Esophagus mucosa (tissue), 1 donor: ENCODE data around the gene RGS3. TPM values are rescaled to one million over a fixed set of nuclear protein-coding genes. Genes with fewer than 3 reads are reported as not detected.

ENCODE experiments used
- ATAC-seq: fragments of 200-7000 bp; cut with Tn5 transposase; one replicate; pipeline ENCODE4 v1.9.1; 2020
- total RNA-seq: library from RNA; stranded (reverse); gene quantifications from one replicate; pipeline ENCODE4 v1.2.4, GENCODE V29; 2023
- donor health status: DM: yes; HTN: yes; CAD: no.

Gene RGS3
- total RNA-seq, 1 donor from 2014 or later, result 22.8 TPM

GRCh38 chr9:113645227-113645977, 181.9 kb downstream of the RGS3 start:
- ATAC-seq, result no peak

GRCh38 chr9:113645978-113646253, 182.4 kb downstream of the RGS3 start:
- ATAC-seq, result no peak

GRCh38 chr9:113646491-113646890, 183.0 kb downstream of the RGS3 start:
- no peak for ATAC-seq

Other genes with a start within 250 kb of the RGS3 start
- 18.8 TPM for gene FKBP15, start 242.4 kb upstream of the RGS3 start, total RNA-seq
- 22.2 TPM for gene SLC31A1, start 242.2 kb upstream of the RGS3 start, total RNA-seq
- 15.3 TPM for gene CDC26, start 188.2 kb upstream of the RGS3 start, total RNA-seq
- 15.6 TPM for gene PRPF4, start 188.1 kb upstream of the RGS3 start, total RNA-seq
- gene RNF183, start 160.4 kb upstream of the RGS3 start, total RNA-seq, result 4.2 TPM
- gene WDR31, start 123.5 kb upstream of the RGS3 start, total RNA-seq, result 3.7 TPM
- gene BSPRY, start 114.2 kb upstream of the RGS3 start, total RNA-seq, result 37.6 TPM
- 41.2 TPM for gene HDHD3, start 86.7 kb upstream of the RGS3 start, total RNA-seq
- gene ALAD, start 62.4 kb upstream of the RGS3 start, total RNA-seq, result 55.2 TPM
- 39.7 TPM for gene POLE3, start 53.1 kb upstream of the RGS3 start, total RNA-seq
- 0.36 TPM for gene C9orf43, start 53.0 kb upstream of the RGS3 start, total RNA-seq